ENCODE measurements around the gene KCNG1.
"Not testable (repeated sequence)": the region's sequence is repeated elsewhere in the genome, so short reads cannot be mapped to it uniquely, and the experiment has no call there.

KCNG1 gene

GRCh38 chr20:50982363-50982762, 40.5 kb downstream of the KCNG1 start:
- no peak for DNase-seq (ENCODE audit: low read depth)

- DNase-seq (ENCODE audit: low read depth), result no peak
These were observed 41.2 kb downstream of the KCNG1 start for GRCh38 chr20:50981714-50982048.

- peak; percentile 66 for DNase-seq (ENCODE audit: low read depth)
These were observed 41.8 kb downstream of the KCNG1 start for GRCh38 chr20:50980851-50981713.

- DNase-seq (ENCODE audit: low read depth), result no peak
These were observed 42.7 kb downstream of the KCNG1 start for GRCh38 chr20:50980071-50980681.

GRCh38 chr20:50978533-50978932, 44.4 kb downstream of the KCNG1 start:
- DNase-seq (ENCODE audit: low read depth), result not testable (repeated sequence)

GRCh38 chr20:50977066-50978021, 45.6 kb downstream of the KCNG1 start:
- no peak for DNase-seq (ENCODE audit: low read depth)

GRCh38 chr20:50975701-50976330, 47.1 kb downstream of the KCNG1 start:
- no peak for DNase-seq (ENCODE audit: low read depth)

GRCh38 chr20:50969912-50970311, 53.0 kb downstream of the KCNG1 start:
- no peak for DNase-seq (ENCODE audit: low read depth)

GRCh38 chr20:50969435-50969834, 53.5 kb downstream of the KCNG1 start:
- DNase-seq (ENCODE audit: low read depth), result no peak

GRCh38 chr20:50968289-50968688, 54.6 kb downstream of the KCNG1 start:
- DNase-seq (ENCODE audit: low read depth), result no peak

- DNase-seq (ENCODE audit: low read depth), result no peak
These were observed 55.3 kb downstream of the KCNG1 start for GRCh38 chr20:50967586-50967985.

GRCh38 chr20:50959543-50960126, 63.3 kb downstream of the KCNG1 start:
- no peak for DNase-seq (ENCODE audit: low read depth)

GRCh38 chr20:50958615-50959542, 64.0 kb downstream of the KCNG1 start, which contains the start of gene MOCS3:
Gene MOCS3 (plus strand): TSS chr20:50958818. CDS start chr20:50958843, 25 bp downstream.
- DNase-seq (ENCODE audit: low read depth), result peak; percentile 64

- peak; percentile 80 for DNase-seq (ENCODE audit: low read depth)
These were observed 64.9 kb downstream of the KCNG1 start, which contains the start of gene DPM1 for GRCh38 chr20:50957798-50958614. Gene DPM1 (minus strand): TSS chr20:50958532. CDS start chr20:50958523, 9 bp downstream.

- no peak for DNase-seq (ENCODE audit: low read depth)
These were observed 65.6 kb downstream of the KCNG1 start for GRCh38 chr20:50957276-50957675.

GRCh38 chr20:50953821-50954220, 69.1 kb downstream of the KCNG1 start:
- DNase-seq (ENCODE audit: low read depth), result no peak

All from activated T-cell treated with anti-CD3 and anti-CD28 coated beads for 1 hour (primary cell).